Neural progenitor cell (in vitro differentiated cells): ENCODE results near the gene KIF4B. TPM values are rescaled to one million over a fixed set of nuclear protein-coding genes. Genes with fewer than 3 reads are reported as not detected.

Experiments
- DNase-seq: peaks from one replicate; pipeline ENCODE4 v3.0.0-alpha.2; 2016; ENCODE audit warnings: low spot score
- H2AFZ ChIP-seq: fragments of 200-600 bp; sonication (generic); replicated peaks from 2 replicates; pipeline ENCODE4 v1.6.1; 2016; ENCODE audit warnings: antibody characterized with exemption
- H3F3A ChIP-seq: fragments of 200-600 bp; sonication (generic); 2 replicates; pipeline ENCODE4 v1.6.1; 2016; ENCODE audit warnings: antibody characterized with exemption, low read depth
- H3K27ac ChIP-seq: fragments of 200-600 bp; sonication (generic); 2 replicates; pipeline ENCODE4 v1.5.1; 2016; ENCODE audit warnings: mild to moderate bottlenecking
- H3K27me3 ChIP-seq: fragments of 200-600 bp; sonication (generic); 2 replicates; pipeline ENCODE4 v1.6.1; 2016; ENCODE audit warnings: mild to moderate bottlenecking, moderate library complexity
- H3K36me3 ChIP-seq: fragments of 200-600 bp; sonication (generic); 2 replicates; pipeline ENCODE4 v1.5.1; 2016
- H3K4me1 ChIP-seq: fragments of 200-600 bp; sonication (generic); 2 replicates; pipeline ENCODE4 v1.6.1; 2016; ENCODE audit warnings: mixed run types
- H3K4me2 ChIP-seq: fragments of 200-600 bp; sonication (generic); 2 replicates; pipeline ENCODE4 v1.6.1; 2016
- H3K4me3 ChIP-seq: fragments of 200-600 bp; sonication (generic); 2 replicates; pipeline ENCODE4 v1.5.1; 2016
- H3K79me2 ChIP-seq: fragments of 200-600 bp; sonication (generic); 2 replicates; pipeline ENCODE4 v1.6.1; 2016; ENCODE audit warnings: low read depth
- H3K9ac ChIP-seq: fragments of 200-600 bp; sonication (generic); 2 replicates; pipeline ENCODE4 v1.6.1; 2016
- H3K9me3 ChIP-seq: fragments of 200-600 bp; sonication (generic); 2 replicates; pipeline ENCODE4 v1.5.1; 2016; ENCODE audit warnings: low read depth
- H4K20me1 ChIP-seq: fragments of 200-600 bp; sonication (generic); 2 replicates; pipeline ENCODE4 v1.6.1; 2016; ENCODE audit warnings: low read depth
- H3K27ac Mint-ChIP-seq: 3 replicates; pipeline ENCODE4 v1.8.0; 2021; ENCODE audit warnings: mixed read lengths
- H3K27me3 Mint-ChIP-seq: 2 replicates; pipeline ENCODE4 v1.8.0; 2022; ENCODE audit warnings: low read depth, mild to moderate bottlenecking, inconsistent platforms, moderate library complexity, mixed read lengths; ENCODE audit not compliant: insufficient read depth
- H3K36me3 Mint-ChIP-seq: 3 replicates; pipeline ENCODE4 v1.8.0; 2021; ENCODE audit warnings: mixed read lengths
- H3K4me1 Mint-ChIP-seq: 3 replicates; pipeline ENCODE4 v1.8.0; 2021; ENCODE audit warnings: mixed read lengths
- H3K4me3 Mint-ChIP-seq: 3 replicates; pipeline ENCODE4 v1.8.0; 2021; ENCODE audit warnings: mild to moderate bottlenecking, moderate library complexity, mixed read lengths
- H3K9me3 Mint-ChIP-seq: 3 replicates; pipeline ENCODE4 v1.8.0; 2020; ENCODE audit warnings: mixed read lengths
- EZH2 ChIP-seq: fragments of 200-600 bp; sonication (generic); IDR thresholded peaks from 2 replicates; pipeline ENCODE4 v1.6.1; 2017; ENCODE audit warnings: antibody characterized with exemption, mild to moderate bottlenecking, moderate library complexity
- EZH2phosphoT487 ChIP-seq: fragments of 200-600 bp; sonication (generic); IDR thresholded peaks from 2 replicates; pipeline ENCODE4 v1.6.1; 2017; ENCODE audit warnings: antibody characterized with exemption
- total RNA-seq: library from RNA; depleted of rRNA; stranded (reverse); fragments of >200 nt; gene quantifications from 2 replicates; pipeline ENCODE4 v1.2.3, GENCODE V29; 2015; ENCODE audit warnings: low replicate concordance
- TF ChIP-seq, protein P1 (sequence below): fragments of 200-600 bp; sonication (generic); IDR thresholded peaks from 2 replicates; pipeline ENCODE4 v1.5.1; 2017; ENCODE audit warnings: antibody characterized with exemption, mild to moderate bottlenecking

Gene KIF4B
- total RNA-seq, 1 donor from 2014 or later, result not detected

DNA sequence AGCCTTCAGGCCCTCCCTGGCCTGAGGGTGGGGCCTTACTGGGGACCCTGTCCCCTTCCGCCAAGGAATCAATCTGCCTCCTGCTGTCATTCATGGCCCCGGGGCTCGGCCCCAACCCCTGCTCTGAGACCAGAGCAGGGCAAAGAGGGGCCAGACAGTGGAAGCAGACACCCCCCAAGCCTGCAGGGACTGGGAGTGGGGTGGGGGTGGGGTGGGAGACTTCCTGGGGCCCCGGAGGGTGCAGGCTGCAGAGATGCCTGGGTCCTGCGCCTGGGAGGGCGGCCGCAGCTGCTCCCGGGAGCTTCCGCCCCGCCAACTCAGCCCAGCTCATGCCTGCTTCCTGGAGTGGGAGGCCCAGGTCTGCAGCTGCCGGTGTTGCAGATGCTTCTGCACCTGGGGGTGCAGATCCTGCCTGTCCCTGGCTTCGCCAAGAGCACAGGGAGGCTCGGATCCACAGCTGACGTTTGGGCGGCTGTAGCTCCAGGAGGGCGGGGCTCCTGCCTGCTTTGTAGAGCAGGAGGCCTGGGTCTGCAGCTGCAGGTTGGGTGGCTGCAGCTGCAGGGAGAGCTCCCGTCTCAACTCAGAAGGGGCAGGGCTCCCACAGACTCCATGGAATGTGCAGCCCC, 6.2 kb downstream of the KIF4B start:
- no peak for DNase-seq
- Histone ChIP-seq H3K4me2 (no peak overlapping the region), H3K4me1 (no peaks in the 10 kb centered on the region), H4K20me1 (no peaks in the 10 kb centered on the region), H3K9ac (no peak overlapping the region), H2AFZ (no peak overlapping the region), H3K4me3 (no peak overlapping the region), H3K9me3 (no peaks in the 10 kb centered on the region), H3F3A (no peaks in the 10 kb centered on the region), H3K27me3 (no peaks in the 10 kb centered on the region), H3K36me3 (no peaks in the 10 kb centered on the region), H3K27ac (no peak overlapping the region), H3K79me2 (no peaks in the 10 kb centered on the region)
- H3K4me3 Mint-ChIP-seq, result no peak overlapping the region
- peaks cover 3% of the 10 kb centered on the region for H3K9me3 Mint-ChIP-seq
- H3K36me3 Mint-ChIP-seq, result no peaks in the 10 kb centered on the region
- H3K27me3 Mint-ChIP-seq, result no peaks in the 10 kb centered on the region
- H3K4me1 Mint-ChIP-seq, result no peaks in the 10 kb centered on the region
- no peak for TF ChIP-seq EZH2
- TF ChIP-seq, protein P1, sequence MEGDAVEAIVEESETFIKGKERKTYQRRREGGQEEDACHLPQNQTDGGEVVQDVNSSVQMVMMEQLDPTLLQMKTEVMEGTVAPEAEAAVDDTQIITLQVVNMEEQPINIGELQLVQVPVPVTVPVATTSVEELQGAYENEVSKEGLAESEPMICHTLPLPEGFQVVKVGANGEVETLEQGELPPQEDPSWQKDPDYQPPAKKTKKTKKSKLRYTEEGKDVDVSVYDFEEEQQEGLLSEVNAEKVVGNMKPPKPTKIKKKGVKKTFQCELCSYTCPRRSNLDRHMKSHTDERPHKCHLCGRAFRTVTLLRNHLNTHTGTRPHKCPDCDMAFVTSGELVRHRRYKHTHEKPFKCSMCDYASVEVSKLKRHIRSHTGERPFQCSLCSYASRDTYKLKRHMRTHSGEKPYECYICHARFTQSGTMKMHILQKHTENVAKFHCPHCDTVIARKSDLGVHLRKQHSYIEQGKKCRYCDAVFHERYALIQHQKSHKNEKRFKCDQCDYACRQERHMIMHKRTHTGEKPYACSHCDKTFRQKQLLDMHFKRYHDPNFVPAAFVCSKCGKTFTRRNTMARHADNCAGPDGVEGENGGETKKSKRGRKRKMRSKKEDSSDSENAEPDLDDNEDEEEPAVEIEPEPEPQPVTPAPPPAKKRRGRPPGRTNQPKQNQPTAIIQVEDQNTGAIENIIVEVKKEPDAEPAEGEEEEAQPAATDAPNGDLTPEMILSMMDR, result no peak
- no peak for TF ChIP-seq EZH2phosphoT487
- H3K27ac Mint-ChIP-seq, result no peak overlapping the region

DNA sequence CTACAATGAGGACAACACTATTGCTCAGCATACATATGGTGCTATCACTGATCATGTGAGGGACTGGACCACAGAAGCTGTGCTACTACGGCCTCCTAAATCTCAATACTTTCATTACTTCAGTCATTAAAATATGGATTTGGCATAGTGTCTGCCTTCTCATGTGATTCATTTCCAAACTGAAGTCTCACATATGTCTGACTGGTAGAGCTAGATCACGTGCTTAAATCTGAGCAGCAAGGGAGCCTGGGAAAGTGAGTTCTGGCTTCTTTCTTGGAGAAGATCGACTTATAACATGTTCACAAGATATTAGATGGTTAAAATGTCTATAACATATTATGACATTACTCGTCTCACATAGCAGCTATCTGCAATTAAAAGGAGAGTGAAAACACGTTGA, 8.3 kb downstream of the KIF4B start:
- Histone ChIP-seq H3K79me2 (no peaks in the 10 kb centered on the region), H3K4me2 (no peak overlapping the region), H3F3A (no peaks in the 10 kb centered on the region), H3K27me3 (no peaks in the 10 kb centered on the region), H3K36me3 (no peaks in the 10 kb centered on the region), H2AFZ (no peak overlapping the region), H3K27ac (no peak overlapping the region), H4K20me1 (no peaks in the 10 kb centered on the region), H3K4me3 (no peak overlapping the region), H3K4me1 (no peaks in the 10 kb centered on the region), H3K9me3 (no peaks in the 10 kb centered on the region), H3K9ac (no peak overlapping the region)
- no peak for DNase-seq
- Mint-ChIP-seq H3K27me3 (no peaks in the 10 kb centered on the region), H3K36me3 (no peaks in the 10 kb centered on the region), H3K27ac (no peak overlapping the region), H3K4me3 (no peak overlapping the region), H3K4me1 (no peaks in the 10 kb centered on the region), H3K9me3 (no peaks in the 10 kb centered on the region)
- TF ChIP-seq EZH2phosphoT487, result no peak
- TF ChIP-seq, protein P1, result no peak
- no peak for TF ChIP-seq EZH2

GRCh38 chr5:155023320-155023719, 9.8 kb downstream of the KIF4B start:
- no peaks in the 10 kb centered on the region for H3K79me2 ChIP-seq
- no peaks in the 10 kb centered on the region for H4K20me1 ChIP-seq
- H2AFZ ChIP-seq, result no peak overlapping the region
- Mint-ChIP-seq H3K4me3 (no peak overlapping the region), H3K9me3 (peaks cover 3% of the 10 kb centered on the region), H3K4me1 (no peaks in the 10 kb centered on the region), H3K27me3 (peaks cover 2% of the 10 kb centered on the region), H3K27ac (no peak overlapping the region), H3K36me3 (no peaks in the 10 kb centered on the region)
- no peak for DNase-seq
- no peak overlapping the region for H3K27ac ChIP-seq
- H3K36me3 ChIP-seq, result no peaks in the 10 kb centered on the region
- H3K9ac ChIP-seq, result no peak overlapping the region
- TF ChIP-seq, protein P1, result no peak
- no peak for TF ChIP-seq EZH2phosphoT487
- TF ChIP-seq EZH2, result no peak
- H3F3A ChIP-seq, result no peaks in the 10 kb centered on the region
- H3K4me3 ChIP-seq, result no peak overlapping the region
- H3K4me1 ChIP-seq, result no peaks in the 10 kb centered on the region
- H3K27me3 ChIP-seq, result no peaks in the 10 kb centered on the region
- H3K9me3 ChIP-seq, result no peaks in the 10 kb centered on the region
- H3K4me2 ChIP-seq, result no peak overlapping the region
